Muscle layer of colon (tissue), 2 donors: ENCODE results near the gene LAMA4.

Experiments
- H3K27ac ChIP-seq: one replicate; pipeline ENCODE4 v1.7.0; 2013; ENCODE audit warnings: low read depth, mild to moderate bottlenecking, low read length, moderate library complexity
- H3K27me3 ChIP-seq, 2 donors: one replicate each; pipeline ENCODE4 v1.7.0; 2013; ENCODE audit warnings: low read length in 2 of 2, mild to moderate bottlenecking in 2 of 2; ENCODE audit not compliant: insufficient read depth in 2 of 2, control insufficient read depth in 1 of 2
- H3K36me3 ChIP-seq: one replicate; pipeline ENCODE4 v1.7.0; 2013; ENCODE audit warnings: mild to moderate bottlenecking, low read length; ENCODE audit not compliant: insufficient read depth
- H3K4me1 ChIP-seq: one replicate; pipeline ENCODE4 v1.7.0; 2013; ENCODE audit warnings: mild to moderate bottlenecking, low read length; ENCODE audit not compliant: insufficient read depth
- H3K4me3 ChIP-seq, 2 donors: one replicate each; pipeline ENCODE4 v1.7.0; 2013; ENCODE audit warnings: low read length in 2 of 2, low read depth in 1 of 2, mild to moderate bottlenecking in 1 of 2, moderate library complexity in 1 of 2
- H3K9ac ChIP-seq: one replicate; pipeline ENCODE4 v1.7.0; 2013; ENCODE audit warnings: low read length
- H3K9me3 ChIP-seq: one replicate; pipeline ENCODE4 v1.7.0; 2013; ENCODE audit warnings: mild to moderate bottlenecking, low read length
- donor health status: abdominal sarcoma.
- donor health status: Adenocarcinoma of cecum.

Gene LAMA4

DNA sequence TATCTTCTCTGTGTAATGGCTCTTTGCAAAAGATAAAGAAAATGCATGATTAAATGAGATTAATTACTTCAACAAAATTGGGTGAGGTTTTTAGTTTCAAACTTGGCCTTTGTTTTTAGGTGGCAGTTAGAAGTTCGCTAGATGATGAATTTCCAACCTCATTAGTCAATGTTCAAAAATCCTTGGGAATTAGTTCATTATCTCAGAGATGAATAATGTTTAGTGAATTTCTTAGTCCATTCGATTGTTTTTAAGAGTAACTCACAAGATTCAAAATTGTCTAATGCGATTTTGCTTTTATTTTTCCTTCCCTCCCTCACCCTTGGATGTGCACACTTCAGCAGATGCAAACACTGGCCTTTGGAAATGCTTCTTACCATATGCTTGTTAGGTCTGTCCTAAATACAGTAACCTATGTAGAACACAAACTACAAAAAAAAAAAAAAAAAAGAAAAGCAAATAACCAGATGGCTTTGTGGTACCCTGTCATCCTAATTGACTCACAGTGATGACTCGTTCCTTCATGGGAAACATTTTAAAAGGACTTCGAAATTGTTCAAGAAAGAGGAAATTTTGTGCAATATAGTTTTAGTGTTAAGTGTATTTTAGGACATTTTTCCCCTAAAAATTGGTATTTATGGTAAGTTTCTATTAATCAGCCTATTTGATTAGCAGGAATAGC lies 100.3 kb downstream of the LAMA4 start:
- H3K4me1 ChIP-seq = peaks cover 30% of the 10 kb centered on the region
- no peak overlapping the region for H3K9ac ChIP-seq
- H3K27ac ChIP-seq = no peak overlapping the region
- H3K27me3 ChIP-seq = no peaks in the 10 kb centered on the region
- H3K9me3 ChIP-seq = no peaks in the 10 kb centered on the region
- H3K4me3 ChIP-seq = no peak overlapping the region
- H3K36me3 ChIP-seq = peaks cover 65% of the 10 kb centered on the region

DNA sequence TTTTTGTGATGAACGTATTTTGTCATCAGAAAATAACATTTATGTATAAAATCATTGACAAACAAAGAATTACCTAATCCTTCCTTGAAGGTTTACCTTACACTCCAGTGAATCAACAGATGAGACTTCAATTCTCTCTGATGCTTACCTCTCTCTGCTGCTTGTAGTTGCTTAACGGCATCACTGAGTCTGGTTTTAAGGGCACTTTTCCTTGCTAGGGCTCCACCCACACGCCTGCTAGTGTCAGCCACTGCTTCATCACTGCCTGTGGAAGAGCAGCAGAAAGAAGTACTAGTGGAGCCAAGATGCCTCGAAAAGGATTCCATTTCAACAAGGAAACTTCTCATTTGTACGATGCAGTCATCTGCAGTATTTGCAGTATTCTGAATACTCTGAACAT lies 104.0 kb downstream of the LAMA4 start:
- H3K4me1 ChIP-seq = peaks cover 14% of the 10 kb centered on the region
- H3K4me3 ChIP-seq = no peak overlapping the region
- H3K9me3 ChIP-seq = no peaks in the 10 kb centered on the region
- H3K36me3 ChIP-seq = peaks cover 65% of the 10 kb centered on the region
- no peaks in the 10 kb centered on the region for H3K27me3 ChIP-seq
- H3K9ac ChIP-seq = no peak overlapping the region
- peak overlapping the region; percentile 65 for H3K27ac ChIP-seq

DNA sequence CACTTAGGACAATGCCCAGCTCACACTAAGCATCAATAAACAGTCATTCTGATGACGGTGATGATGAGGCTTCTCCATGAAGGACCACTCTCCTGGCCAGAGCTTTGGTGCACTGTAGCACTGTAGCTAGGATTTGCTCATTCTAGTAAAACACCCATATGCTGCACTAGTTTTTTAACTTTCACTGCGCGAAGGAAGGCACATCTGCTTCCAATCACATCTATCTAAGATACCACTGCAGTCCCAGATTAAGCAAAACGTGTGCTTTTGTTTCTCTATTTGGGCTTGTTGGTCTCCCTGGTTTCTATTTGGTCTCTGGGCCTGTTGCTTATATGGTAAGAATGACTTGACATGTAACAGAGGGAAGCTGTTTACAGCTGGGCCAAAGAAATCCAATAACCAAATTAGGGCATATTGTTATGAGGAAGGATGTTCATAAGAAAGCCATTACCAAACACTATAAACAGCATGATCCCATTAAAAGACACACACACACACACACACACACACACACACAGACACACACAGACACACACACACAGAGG lies 104.6 kb downstream of the LAMA4 start:
- no peak overlapping the region for H3K9ac ChIP-seq
- no peaks in the 10 kb centered on the region for H3K9me3 ChIP-seq
- H3K27me3 ChIP-seq = no peaks in the 10 kb centered on the region
- H3K4me3 ChIP-seq = no peak overlapping the region
- H3K36me3 ChIP-seq = peaks cover 65% of the 10 kb centered on the region
- peaks cover 14% of the 10 kb centered on the region for H3K4me1 ChIP-seq
- peak overlapping the region; percentile 40 for H3K27ac ChIP-seq

DNA sequence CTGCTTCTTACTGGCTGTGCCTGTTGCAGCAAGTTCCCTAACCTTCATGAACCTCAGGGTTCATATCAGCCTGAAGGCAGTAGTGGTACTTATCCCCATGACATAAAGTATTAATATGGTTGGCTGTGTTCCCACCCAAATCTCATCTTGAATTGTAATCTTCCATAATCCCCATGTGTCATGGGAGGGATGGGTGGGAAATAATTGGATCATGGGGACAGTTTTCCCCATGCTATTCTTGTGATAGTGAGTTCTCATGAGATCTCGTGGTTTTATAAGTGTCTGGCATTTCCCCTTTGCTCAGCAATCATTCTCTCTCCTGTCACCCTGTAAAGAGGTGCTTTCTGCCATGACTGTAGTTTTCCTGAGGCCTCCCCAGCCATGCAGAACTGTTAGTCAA lies 105.1 kb downstream of the LAMA4 start:
- H3K36me3 ChIP-seq = peaks cover 65% of the 10 kb centered on the region

GRCh38 chr6:112148103-112148502 lies 106.3 kb downstream of the LAMA4 start:
- Histone ChIP-seq H3K27ac (no peak overlapping the region), H3K27me3 (no peaks in the 10 kb centered on the region), H3K4me3 (no peak overlapping the region), H3K36me3 (peaks cover 66% of the 10 kb centered on the region), H3K9ac (no peak overlapping the region), H3K4me1 (peaks cover 14% of the 10 kb centered on the region), H3K9me3 (no peaks in the 10 kb centered on the region)

More for the DNA sequence above, 105.1 kb downstream of the LAMA4 start:
- H3K27ac ChIP-seq = peak overlapping the region; percentile 40
- H3K9me3 ChIP-seq = no peaks in the 10 kb centered on the region
- H3K4me1 ChIP-seq = peaks cover 14% of the 10 kb centered on the region
- no peaks in the 10 kb centered on the region for H3K27me3 ChIP-seq
- H3K4me3 ChIP-seq = no peak overlapping the region
- no peak overlapping the region for H3K9ac ChIP-seq

GRCh38 chr6:112145080-112145573 lies 109.2 kb downstream of the LAMA4 start:
- Histone ChIP-seq H3K27ac (no peak overlapping the region), H3K9me3 (no peaks in the 10 kb centered on the region), H3K4me1 (peaks cover 9% of the 10 kb centered on the region), H3K4me3 (no peak overlapping the region), H3K27me3 (no peaks in the 10 kb centered on the region), H3K9ac (no peak overlapping the region), H3K36me3 (peaks cover 86% of the 10 kb centered on the region)

DNA sequence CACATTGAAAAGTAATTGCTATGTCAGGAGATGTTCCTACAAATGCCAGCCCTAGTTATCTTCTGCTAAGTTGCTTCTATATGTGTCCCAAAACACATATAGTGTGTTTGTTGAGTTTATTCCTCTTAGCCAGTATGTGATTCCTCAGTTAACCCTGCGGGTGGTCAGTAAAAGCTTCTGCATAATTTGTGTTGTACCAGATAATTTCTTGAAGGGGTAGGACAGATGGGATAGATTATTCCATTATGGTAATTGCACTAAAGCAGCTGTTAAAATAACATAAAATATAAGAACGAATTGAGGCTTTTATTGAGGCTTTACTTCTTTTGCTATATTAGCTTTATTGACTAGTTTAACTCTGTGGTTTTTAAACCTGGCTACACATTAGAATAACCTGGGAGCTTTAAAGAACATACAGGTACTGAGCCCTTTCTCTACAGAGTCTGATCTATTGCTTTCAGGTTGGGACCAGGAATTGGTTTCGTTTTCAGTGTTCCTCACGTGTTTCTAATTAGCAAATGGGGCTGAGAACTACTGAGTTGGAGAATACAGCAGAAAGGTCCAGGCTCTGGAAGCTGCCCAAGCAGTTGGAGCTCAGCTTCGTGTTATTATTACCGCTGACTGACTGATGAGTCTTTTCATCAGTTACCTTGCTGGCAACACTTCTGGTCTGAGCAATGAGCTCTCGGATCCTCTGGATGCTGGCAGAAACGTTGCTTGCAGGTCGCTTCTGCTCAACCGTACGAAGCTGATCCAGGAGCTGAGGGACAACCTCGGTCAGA lies 110.0 kb downstream of the LAMA4 start:
- no peaks in the 10 kb centered on the region for H3K27me3 ChIP-seq
- peak overlapping the region; percentile 43 for H3K27ac ChIP-seq
- no peak overlapping the region for H3K4me3 ChIP-seq
- peaks cover 89% of the 10 kb centered on the region for H3K36me3 ChIP-seq
- peaks cover 1% of the 10 kb centered on the region for H3K4me1 ChIP-seq
- no peak overlapping the region for H3K9ac ChIP-seq
- no peaks in the 10 kb centered on the region for H3K9me3 ChIP-seq

DNA sequence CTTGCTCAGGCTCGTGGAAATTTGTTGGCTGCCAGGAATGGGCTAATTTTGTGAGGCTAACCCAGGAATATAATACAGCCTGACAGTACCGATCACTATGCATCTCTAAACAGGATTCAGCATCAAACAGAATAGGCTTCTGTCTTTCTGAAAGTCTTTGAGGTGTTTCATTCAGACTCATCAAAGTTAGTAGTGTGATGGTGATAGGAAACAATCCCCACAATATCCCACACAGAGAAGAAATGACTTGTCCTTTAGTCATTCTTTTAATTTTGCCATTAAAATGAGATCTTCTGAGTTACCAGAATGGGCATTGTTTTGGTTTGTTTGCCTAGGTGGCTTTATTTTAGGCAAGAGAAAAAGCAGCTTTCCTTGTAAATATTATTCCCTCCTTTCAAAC lies 112.7 kb downstream of the LAMA4 start:
- Histone ChIP-seq H3K4me1 (no peaks in the 10 kb centered on the region), H3K27ac (no peak overlapping the region), H3K27me3 (no peaks in the 10 kb centered on the region), H3K4me3 (no peak overlapping the region), H3K36me3 (peaks cover 94% of the 10 kb centered on the region), H3K9ac (no peak overlapping the region), H3K9me3 (no peaks in the 10 kb centered on the region)

- Histone ChIP-seq H3K4me3 (no peak overlapping the region), H3K27ac (no peak overlapping the region), H3K9me3 (no peaks in the 10 kb centered on the region), H3K4me1 (no peaks in the 10 kb centered on the region), H3K36me3 (peaks cover 91% of the 10 kb centered on the region), H3K27me3 (no peaks in the 10 kb centered on the region), H3K9ac (no peak overlapping the region)
These were observed 115.3 kb downstream of the LAMA4 start for GRCh38 chr6:112139052-112139451.

- Histone ChIP-seq H3K27me3 (no peaks in the 10 kb centered on the region), H3K4me1 (no peaks in the 10 kb centered on the region), H3K9me3 (no peaks in the 10 kb centered on the region), H3K4me3 (no peak overlapping the region), H3K27ac (no peak overlapping the region), H3K36me3 (peaks cover 91% of the 10 kb centered on the region), H3K9ac (no peak overlapping the region)
These were observed 123.5 kb downstream of the LAMA4 start for GRCh38 chr6:112130878-112131277.

GRCh38 chr6:112128208-112128607 lies 126.2 kb downstream of the LAMA4 start:
- Histone ChIP-seq H3K4me1 (peaks cover 3% of the 10 kb centered on the region), H3K27ac (no peak overlapping the region)

More at GRCh38 chr6:112128208-112128607, 126.2 kb downstream of the LAMA4 start:
- Histone ChIP-seq H3K36me3 (peaks cover 91% of the 10 kb centered on the region), H3K9me3 (no peaks in the 10 kb centered on the region), H3K9ac (no peak overlapping the region), H3K4me3 (no peak overlapping the region), H3K27me3 (no peaks in the 10 kb centered on the region)
